Fibroblast of villous mesenchyme (primary cell): ENCODE data around the gene ACSM2B. TPM values are rescaled to one million over a fixed set of nuclear protein-coding genes. Genes with fewer than 3 reads are reported as not detected.
"Not testable (repeated sequence)": the region's sequence is repeated elsewhere in the genome, so short reads cannot be mapped to it uniquely, and the experiment has no call there.

ENCODE experiments used
- DNase-seq: peaks from one replicate; pipeline ENCODE4 v3.0.0-alpha.2; 2010; ENCODE audit warnings: low read depth
- H3K4me3 ChIP-seq: 2 replicates; pipeline ENCODE4 v1.5.1; 2011; ENCODE audit warnings: low read depth, mild to moderate bottlenecking, low read length
- small RNA-seq: library from RNA; depleted of rRNA; stranded (forward); fragments of <200 nt; gene quantifications from one replicate; pipeline ENCODE3, GENCODE V24; 2012
- total RNA-seq: library from RNA; depleted of rRNA; stranded (reverse); fragments of >200 nt; gene quantifications from 2 replicates; pipeline ENCODE4 v1.2.3, GENCODE V29; 2012
- TF ChIP-seq, protein P1 (sequence below): IDR thresholded peaks from 2 replicates; pipeline ENCODE4 v1.5.1; 2012; ENCODE audit warnings: low read depth, mild to moderate bottlenecking, low read length; ENCODE audit not compliant: insufficient read depth

Gene ACSM2B
- total RNA-seq, 1 donor: not detected

- TF ChIP-seq, protein P1, sequence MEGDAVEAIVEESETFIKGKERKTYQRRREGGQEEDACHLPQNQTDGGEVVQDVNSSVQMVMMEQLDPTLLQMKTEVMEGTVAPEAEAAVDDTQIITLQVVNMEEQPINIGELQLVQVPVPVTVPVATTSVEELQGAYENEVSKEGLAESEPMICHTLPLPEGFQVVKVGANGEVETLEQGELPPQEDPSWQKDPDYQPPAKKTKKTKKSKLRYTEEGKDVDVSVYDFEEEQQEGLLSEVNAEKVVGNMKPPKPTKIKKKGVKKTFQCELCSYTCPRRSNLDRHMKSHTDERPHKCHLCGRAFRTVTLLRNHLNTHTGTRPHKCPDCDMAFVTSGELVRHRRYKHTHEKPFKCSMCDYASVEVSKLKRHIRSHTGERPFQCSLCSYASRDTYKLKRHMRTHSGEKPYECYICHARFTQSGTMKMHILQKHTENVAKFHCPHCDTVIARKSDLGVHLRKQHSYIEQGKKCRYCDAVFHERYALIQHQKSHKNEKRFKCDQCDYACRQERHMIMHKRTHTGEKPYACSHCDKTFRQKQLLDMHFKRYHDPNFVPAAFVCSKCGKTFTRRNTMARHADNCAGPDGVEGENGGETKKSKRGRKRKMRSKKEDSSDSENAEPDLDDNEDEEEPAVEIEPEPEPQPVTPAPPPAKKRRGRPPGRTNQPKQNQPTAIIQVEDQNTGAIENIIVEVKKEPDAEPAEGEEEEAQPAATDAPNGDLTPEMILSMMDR: no peak
- DNase-seq: no peak
- no peak overlapping the region for H3K4me3 ChIP-seq
These were observed 68.9 kb downstream of the ACSM2B start for GRCh38 chr16:20507280-20507679.

GRCh38 chr16:20504418-20504817, 71.7 kb downstream of the ACSM2B start:
- TF ChIP-seq, protein P1: no peak
- DNase-seq: no peak
- no peak overlapping the region for H3K4me3 ChIP-seq

- DNase-seq, H3K4me3 ChIP-seq: not testable (repeated sequence)
These were observed 84.7 kb downstream of the ACSM2B start for GRCh38 chr16:20491448-20491847.

- DNase-seq, H3K4me3 ChIP-seq: not testable (repeated sequence)
These were observed 85.2 kb downstream of the ACSM2B start for GRCh38 chr16:20490994-20491393.

Small RNA genes within 50 kb of the gene (small RNA-seq; reads per million reads assigned to genes)
- not detected for gene AC141273.3

Other genes starting within 250 kb of the ACSM2B start
- gene GP2, start 248.9 kb downstream of the ACSM2B start, total RNA-seq: not detected in 2 replicates
- gene UMOD, start 223.7 kb downstream of the ACSM2B start, total RNA-seq: not detected in 2 replicates
- not detected in 2 replicates for gene PDILT, start 171.6 kb downstream of the ACSM2B start, total RNA-seq
- under 0.01 TPM in 1 of 2 replicates, not detected in the other for gene ACSM5, start 166.8 kb downstream of the ACSM2B start, total RNA-seq
- gene ACSM2A, start 124.8 kb downstream of the ACSM2B start, total RNA-seq: not detected in 2 replicates
- not detected in 2 replicates for gene ACSM1, start 121.3 kb upstream of the ACSM2B start, total RNA-seq
- gene THUMPD1, start 165.5 kb upstream of the ACSM2B start, total RNA-seq: 69.6 and 74.7 TPM in 2 replicates
- 0.32 and 0.86 TPM in 2 replicates for gene ACSM3, start 187.6 kb upstream of the ACSM2B start, total RNA-seq
- gene ERI2, start 230.1 kb upstream of the ACSM2B start, total RNA-seq: 21.6 and 26.3 TPM in 2 replicates
- gene REXO5, start 230.2 kb upstream of the ACSM2B start, total RNA-seq: 6.9 and 8.1 TPM in 2 replicates